C4-2B (cell line): Measurements from ENCODE around the gene TGFBR2.

Experiments
- H3K27ac ChIP-seq: fragments of 450-650 bp; 2 replicates; pipeline ENCODE4 v1.5.1; 2017
- ZFX ChIP-seq: fragments of 450-650 bp; IDR thresholded peaks from 2 replicates; pipeline ENCODE4 v1.6.1; 2017
- TF ChIP-seq, protein P1 (sequence below): fragments of 450-650 bp; conservative IDR thresholded peaks from 2 replicates; pipeline ENCODE4 v1.5.1; 2017; ENCODE audit warnings: mild to moderate bottlenecking

TGFBR2 gene

DNA sequence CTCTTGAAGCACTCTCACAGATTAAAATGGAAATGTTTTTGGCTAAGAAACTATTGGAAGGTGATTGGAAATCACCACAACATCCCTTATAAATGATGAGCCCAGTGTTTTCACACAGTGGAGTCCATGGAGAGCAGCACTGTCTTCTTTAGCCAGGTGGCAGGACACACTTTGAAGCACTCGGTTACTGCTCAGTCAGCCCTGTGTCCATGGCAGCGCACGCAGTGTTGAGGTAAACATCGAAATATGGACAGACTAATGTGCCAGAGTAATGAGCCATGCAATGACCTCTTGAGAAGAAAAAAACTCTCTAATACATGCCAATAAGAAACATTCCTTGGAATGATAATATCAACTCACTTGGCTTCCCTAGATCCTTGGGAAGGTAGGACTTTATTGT is 66.6 kb downstream of the TGFBR2 start:
- H3K27ac ChIP-seq: no peak overlapping the region
- TF ChIP-seq ZFX: no peak
- TF ChIP-seq, protein P1, sequence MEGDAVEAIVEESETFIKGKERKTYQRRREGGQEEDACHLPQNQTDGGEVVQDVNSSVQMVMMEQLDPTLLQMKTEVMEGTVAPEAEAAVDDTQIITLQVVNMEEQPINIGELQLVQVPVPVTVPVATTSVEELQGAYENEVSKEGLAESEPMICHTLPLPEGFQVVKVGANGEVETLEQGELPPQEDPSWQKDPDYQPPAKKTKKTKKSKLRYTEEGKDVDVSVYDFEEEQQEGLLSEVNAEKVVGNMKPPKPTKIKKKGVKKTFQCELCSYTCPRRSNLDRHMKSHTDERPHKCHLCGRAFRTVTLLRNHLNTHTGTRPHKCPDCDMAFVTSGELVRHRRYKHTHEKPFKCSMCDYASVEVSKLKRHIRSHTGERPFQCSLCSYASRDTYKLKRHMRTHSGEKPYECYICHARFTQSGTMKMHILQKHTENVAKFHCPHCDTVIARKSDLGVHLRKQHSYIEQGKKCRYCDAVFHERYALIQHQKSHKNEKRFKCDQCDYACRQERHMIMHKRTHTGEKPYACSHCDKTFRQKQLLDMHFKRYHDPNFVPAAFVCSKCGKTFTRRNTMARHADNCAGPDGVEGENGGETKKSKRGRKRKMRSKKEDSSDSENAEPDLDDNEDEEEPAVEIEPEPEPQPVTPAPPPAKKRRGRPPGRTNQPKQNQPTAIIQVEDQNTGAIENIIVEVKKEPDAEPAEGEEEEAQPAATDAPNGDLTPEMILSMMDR: no peak

- H3K27ac ChIP-seq: no peak overlapping the region
- TF ChIP-seq, protein P1: no peak
Measured at GRCh38 chr3:30673425-30674341, 67.3 kb downstream of the TGFBR2 start.

DNA sequence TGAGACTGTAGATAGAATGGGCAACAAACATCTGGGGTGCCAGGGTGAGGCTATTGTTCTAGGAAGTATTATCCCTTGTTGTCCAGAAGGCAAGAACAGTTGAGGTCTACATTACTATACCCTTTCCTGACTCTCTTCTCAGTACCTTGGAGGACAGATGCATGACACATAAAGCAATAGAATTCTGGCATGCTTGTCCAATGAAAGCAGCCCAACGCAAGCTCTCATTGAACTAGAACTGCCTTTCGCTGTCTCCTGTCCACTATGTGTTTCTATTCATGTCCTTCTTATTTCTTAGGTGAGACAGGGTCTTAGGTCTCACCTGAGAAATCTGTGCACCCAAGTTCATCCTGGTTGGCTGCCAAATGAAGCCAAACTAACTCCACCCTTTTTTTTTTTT is 68.6 kb downstream of the TGFBR2 start:
- TF ChIP-seq, protein P1: no peak
- TF ChIP-seq ZFX: no peak

GRCh38 chr3:30675774-30676173 is 69.4 kb downstream of the TGFBR2 start:
- TF ChIP-seq, protein P1: no peak
- no peak for TF ChIP-seq ZFX
- H3K27ac ChIP-seq: no peak overlapping the region

More for the DNA sequence above, 68.6 kb downstream of the TGFBR2 start:
- H3K27ac ChIP-seq: no peak overlapping the region

DNA sequence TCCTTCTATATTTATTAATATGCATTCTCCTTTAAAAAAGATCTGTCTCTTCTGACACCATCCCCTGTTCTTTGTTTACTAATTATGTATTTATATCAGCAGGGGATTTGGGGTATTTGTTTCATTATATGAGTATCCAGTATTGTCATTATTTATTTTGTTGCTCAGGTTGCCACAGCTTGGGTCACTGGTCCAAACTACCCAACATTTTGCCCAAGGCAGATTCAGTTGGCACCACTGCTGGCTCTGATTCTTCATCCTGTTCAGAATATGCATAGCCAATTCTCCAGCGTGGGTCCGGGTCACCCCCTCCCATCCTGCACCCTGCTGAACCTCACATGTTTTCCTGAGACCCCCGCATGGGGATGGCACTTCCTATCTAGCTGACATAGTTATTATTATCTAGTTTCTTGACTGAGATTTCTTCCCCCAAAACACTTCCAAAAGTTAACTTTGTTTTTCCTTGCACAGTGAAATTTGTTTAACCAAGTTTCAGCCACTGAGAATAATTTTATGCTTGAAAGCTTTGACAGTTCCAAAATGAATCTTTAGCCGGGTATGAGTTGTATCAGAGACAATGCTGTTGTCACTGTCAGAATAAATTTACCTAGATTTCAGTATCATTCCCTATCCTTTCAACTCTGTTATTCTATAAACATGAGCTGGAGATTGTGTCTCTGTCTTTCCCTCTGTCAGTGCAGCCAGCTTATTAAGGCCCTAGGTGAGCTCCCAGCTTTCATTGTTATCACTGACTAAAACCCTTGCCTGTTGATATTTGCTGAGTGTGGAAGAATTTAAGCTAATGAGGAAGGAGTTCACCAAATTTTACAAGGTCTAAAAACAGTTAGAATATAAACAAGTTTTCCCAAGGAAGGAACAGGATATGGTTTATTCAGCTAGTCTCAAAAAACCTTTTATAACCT is 70.3 kb downstream of the TGFBR2 start:
- H3K27ac ChIP-seq: no peak overlapping the region
- no peak for TF ChIP-seq ZFX

GRCh38 chr3:30677347-30677685 is 70.9 kb downstream of the TGFBR2 start:
- no peak for TF ChIP-seq ZFX
- TF ChIP-seq, protein P1: no peak
- no peak overlapping the region for H3K27ac ChIP-seq

- TF ChIP-seq, protein P1: no peak
- TF ChIP-seq ZFX: no peak
- no peak overlapping the region for H3K27ac ChIP-seq
Measured at GRCh38 chr3:30679045-30679444, 72.6 kb downstream of the TGFBR2 start.
